HG02610 (cell line): Measurements from ENCODE around the gene EPN1.
A peak's percentile ranks its signal among the peaks of the same experiment; 100 is the strongest.

ENCODE experiments used
- ATAC-seq: cut with Tn5 transposase; IDR thresholded peaks from one replicate; pipeline ENCODE4 v1.9.1; 2021; ENCODE audit warnings: mild to moderate bottlenecking, moderate library complexity; ENCODE audit not compliant: unreplicated experiment

Gene EPN1

DNA sequence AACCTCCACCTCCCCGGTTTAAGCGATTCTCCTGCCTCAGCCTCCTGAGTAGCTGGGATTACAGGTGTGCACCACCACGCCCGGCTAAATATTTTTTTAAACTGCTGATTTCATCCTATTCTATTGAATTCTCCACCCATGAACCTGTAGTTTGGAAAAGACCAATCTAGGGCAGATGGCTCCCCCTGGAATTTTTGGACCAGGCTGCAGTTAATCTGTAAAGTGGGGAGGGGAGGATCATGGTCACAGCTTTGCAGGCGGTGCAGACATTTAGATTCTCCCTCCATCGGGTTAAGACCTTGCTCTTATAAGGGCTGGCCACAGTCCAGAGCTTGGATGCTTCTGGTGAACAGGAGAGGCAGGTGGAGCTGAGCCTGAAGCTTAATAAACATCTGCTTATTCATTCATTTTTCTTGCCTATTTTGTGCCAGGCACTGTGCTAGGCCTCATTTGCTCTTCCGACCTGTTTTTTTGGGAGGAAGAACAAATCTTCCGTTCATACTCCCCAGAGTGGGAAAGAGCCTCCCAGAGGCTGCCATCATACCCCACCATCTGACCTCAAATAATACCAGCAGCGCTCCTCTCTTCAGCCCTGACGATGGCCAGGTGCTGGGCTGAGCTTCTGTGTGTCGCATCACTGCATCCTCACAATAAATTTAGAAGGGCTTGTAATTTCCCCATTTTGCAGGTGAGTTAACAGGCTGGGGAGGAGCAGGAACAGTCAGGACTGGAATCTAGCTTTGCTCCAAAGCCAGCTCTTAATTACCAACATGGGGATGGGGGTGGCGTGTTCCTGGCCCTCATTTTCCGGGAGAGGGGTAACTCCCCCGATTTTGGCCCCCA lies 27.9 kb upstream of the EPN1 start:
- ATAC-seq: no peak

DNA sequence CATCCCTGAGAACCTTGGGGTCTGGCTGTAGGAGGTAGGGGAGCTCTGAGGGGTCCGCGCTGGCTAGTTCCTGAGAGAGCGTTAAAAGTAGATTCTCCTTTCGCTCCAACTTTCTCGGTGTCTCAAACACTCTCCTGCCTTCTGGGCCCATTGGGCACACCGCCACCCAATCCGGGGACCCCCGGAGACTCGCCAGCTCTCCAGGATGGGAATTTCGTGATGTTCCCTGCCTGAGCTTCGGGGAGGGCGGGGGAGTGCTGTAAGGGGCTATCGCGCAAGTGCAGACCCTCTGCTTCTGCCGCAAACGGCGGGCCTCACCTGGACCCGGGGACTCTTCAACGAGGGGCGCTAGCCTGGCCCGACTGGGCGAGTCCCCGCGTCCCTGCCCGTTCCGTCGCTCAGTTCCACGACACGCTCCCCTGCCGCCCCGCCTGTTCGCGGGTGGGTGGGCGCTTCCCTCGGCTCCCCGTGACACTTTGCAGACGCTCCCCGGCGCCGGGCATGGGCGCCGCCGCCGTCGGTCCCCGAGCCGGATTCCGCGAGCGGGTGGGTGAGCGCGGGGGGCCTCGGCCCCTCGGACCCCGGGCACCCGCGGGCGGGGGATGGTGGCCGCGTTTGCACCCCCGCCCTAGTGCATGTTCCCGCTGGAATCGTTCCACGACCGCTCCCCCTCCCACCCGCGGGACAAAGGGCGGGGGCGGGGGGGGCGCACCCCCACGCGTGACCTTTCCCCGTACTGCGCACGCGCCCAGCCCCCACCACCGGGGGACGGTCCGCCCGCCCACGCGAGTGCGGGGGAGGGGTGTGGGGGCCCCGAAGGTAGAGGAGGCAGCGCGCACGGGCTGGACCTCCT lies 27.1 kb upstream of the EPN1 start, which contains the start of gene CCDC106:
Gene CCDC106, plus strand, starts transcription at position 481 of the 853 bp plus-strand sequence. CDS start 835 bp downstream, outside the sequence.
- no peak for ATAC-seq

DNA sequence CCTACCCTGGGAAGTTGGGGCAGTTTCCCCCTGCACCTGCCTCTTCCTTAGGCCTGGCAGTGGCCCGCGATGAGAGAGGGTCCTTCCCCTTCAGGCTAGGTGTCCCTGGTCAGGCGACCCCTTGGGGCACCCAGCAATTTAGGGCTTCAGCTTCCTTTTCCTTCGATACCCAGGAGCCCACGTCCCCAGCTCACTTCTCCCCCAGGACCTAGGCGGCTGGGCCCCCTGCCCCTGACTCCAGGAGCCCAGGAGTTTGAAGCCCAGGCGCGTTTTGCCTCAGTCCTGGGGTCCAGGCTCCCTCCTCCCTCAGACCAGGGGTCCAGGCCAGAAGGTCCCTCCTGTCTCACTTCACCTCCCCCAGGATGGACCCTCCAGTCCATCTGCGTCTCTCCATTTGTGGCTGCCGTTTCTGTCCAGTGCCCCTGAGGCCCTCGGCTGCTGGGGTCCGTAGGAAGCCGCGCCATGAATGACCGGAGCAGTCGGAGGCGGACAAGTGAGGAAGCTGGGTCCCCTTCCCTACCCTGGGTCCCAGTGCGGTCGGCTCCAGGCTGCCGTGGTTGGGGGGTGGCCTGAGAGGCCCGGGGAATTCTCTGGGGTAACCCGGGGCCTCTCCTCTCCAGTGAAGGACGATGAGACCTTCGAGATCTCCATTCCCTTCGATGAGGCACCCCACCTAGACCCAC lies 26.3 kb upstream of the EPN1 start:
- no peak for ATAC-seq

DNA sequence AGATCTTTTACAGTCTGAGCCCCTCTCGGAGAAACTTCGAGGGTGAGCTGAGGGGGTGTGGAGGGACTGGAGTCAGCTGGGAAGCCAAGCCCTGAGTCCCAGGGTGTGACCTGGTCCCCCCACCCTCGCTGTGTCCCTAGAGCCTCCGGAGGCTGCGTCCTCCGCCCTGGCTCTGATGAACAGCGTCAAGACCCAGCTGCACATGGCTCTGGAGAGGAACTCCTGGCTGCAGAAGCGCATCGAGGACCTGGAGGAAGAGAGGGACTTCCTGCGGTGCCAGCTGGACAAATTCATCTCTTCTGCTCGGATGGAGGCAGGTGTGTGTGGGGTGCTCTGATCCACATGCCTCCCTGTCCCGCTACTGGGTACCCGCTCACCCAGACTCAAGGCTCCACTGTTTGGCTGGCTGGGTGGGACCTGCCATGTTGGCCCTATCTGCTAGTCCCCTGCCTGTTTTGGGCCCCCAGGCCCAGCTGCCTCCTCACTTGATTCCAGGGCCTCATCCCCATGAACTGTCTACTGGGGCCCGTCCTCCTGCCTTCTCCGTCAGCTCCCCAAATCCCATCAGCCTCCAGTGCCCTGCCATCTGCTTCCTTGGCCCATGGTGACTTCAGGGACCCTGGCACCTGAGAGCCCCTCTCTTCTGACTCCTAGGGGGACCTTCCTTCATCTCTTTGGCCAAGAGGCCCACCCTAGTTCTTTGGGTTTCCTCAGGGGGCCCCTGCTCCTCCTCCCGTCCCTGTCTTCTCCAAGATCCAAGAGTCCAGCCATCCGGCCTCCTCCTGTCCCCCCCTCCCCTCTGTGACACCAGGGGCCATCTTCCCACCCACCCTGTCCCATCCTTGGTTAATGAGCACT lies 25.5 kb upstream of the EPN1 start:
- no peak for ATAC-seq

DNA sequence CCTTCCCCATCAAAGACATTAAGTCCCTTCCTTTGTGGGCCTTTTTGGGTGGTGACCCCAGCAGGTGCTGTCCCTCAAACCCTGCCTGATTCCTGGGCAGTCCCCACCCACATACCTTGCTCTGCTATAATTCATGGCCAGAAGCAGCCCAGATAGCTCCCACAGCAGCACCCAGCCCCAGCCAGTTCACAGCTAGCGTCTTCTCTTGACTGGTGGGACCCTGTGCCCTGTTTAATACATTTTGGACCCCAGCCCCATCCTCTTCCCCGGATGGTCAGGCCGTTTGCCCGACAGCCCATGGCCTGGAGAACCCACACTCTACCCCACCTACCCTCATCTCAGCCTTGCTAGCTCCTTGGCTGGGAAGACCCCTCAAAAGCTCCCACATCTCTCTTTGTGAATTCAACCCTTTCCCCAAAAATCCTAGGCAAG lies 24.9 kb upstream of the EPN1 start:
- ATAC-seq: no peak

DNA sequence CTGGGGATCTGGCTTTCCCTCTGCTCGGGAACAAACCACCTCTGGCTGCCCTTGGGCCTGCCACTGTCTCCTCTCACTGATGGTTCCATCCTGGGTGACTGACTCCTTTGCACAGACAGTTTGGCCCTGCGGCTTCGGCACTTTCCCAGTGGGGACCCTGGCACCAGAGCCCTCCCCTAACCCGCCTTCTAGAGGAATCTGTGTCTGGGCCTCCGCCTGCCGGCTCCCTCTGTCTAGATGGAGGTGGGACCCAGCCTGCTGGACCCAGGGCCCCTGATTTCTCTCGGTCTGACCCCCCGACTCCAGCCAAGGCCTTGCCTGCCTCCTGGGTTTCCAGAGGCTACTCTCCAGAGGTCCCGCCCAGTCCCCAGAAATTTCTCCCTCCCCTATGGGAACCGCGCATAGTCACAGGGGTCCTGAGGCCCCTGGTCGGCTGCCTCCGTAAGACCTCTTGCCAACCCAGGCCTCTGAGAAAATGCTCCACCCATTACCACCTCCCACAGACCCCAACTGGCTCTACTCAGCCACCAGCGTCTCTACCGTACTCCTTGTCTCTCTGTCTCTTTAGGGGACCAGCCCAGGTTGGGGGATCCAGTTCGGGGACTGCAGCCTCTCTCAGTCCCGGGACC lies 24.3 kb upstream of the EPN1 start:
- no peak for ATAC-seq

DNA sequence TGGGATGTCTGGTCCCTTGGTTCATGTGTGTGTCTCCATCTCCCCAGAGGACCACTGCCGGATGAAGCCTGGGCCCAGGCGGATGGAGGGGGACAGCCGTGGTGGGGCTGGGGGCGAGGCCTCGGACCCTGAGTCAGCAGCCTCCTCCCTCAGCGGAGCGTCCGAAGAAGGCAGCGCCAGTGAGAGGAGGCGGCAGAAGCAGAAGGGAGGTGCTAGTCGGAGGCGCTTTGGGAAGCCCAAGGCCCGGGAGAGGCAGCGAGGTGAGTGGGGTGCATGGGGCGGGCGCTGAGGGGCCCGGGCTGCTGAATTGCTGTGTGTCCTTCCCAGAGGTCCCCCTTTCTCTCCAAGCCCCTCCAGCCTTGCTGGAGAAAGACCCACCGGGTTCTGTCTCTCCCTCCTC lies 23.8 kb upstream of the EPN1 start:
- ATAC-seq: no peak

DNA sequence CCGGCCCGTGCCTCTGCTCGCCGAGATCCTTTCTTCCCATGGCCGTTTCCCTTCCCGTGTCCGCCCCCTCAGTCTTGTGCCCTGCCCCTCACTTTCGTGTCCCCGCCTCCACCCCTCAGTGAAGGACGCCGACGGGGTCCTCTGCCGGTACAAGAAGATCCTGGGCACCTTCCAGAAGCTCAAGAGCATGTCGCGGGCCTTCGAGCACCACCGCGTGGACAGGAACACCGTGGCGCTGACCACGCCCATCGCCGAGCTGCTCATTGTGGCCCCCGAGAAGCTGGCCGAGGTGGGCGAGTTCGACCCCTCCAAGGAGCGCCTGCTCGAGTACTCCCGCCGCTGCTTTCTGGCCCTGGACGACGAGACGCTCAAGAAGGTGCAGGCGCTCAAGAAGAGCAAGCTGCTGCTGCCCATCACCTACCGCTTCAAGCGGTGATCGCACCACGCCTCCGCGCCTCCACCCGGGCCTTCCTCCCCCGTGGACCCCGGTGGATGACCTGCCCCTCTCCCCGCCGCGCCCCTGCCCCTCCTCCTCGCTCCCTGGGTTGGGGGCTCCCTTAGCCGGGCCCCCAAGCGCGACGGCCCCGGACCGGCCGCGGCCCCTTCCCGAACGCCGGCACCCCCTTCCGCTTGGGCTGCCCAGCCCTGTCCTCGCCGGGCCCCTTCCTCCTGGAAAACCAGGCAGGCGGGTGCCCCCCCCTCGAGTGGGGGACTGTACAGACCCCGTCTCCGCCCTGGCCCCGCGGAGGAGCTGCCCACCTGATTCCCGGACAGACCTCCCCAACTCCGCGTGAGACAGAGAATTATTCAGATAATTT lies 22.5 kb upstream of the EPN1 start:
- no peak for ATAC-seq

DNA sequence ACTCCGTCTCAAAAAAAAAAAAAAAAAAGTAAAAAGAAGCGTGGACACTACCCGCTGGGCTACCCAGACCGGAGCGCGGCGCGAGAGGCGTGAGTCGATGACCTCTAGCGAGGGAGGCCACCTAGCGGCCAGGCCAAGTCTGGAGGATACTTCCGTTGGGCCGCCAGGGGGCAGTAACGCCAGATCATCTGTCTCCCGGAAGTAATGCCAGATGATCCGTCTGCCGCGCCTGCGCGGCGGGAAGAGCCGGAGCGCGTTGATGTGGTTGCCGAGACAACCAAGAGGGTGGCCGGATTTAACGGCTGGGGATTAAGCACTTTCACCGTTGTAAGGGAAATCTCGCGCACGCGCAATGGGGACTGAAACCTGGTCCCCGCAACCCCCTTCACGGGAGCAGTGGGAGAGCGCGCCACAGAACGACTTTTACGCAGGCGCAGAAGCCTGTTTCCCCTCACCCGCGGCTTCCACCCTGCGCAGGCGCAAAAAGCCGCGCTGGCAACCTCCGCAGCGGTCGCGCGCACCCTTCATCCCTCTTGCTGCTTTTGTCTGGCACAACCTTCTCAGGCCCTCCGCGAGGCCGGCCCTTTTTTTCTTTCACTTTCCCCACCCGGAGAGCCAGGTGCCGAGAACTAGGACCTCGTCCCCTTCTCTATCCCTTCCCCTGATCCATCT lies 21.2 kb upstream of the EPN1 start:
- peak; percentile 36 for ATAC-seq

DNA sequence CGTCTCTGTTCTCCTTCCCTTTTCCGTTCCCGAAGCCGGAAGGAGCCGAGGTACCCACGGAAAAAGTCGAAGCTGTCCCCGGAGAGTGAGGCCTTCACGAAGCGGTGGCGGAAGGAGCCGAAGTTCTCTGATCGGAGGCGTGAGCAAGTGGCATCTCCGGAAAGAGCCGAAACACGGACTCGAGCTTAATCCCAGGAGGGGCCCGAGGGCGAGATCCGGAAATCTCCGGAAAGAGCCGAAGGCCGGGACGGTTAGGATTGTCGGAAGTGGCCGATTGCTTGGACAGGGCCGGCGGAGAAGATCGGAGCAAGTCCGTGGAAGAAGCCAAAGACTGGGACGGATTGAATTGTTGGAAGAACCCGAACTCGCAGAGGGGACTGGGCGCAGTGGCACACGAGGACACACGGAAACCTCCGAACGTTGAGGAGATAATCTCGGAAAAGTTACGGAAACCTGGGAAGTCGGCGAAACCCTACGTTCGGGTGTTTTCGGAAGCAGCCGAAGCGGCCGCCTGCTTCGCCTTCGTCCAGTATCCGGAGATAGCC lies 20.6 kb upstream of the EPN1 start:
- peak; percentile 50 for ATAC-seq

DNA sequence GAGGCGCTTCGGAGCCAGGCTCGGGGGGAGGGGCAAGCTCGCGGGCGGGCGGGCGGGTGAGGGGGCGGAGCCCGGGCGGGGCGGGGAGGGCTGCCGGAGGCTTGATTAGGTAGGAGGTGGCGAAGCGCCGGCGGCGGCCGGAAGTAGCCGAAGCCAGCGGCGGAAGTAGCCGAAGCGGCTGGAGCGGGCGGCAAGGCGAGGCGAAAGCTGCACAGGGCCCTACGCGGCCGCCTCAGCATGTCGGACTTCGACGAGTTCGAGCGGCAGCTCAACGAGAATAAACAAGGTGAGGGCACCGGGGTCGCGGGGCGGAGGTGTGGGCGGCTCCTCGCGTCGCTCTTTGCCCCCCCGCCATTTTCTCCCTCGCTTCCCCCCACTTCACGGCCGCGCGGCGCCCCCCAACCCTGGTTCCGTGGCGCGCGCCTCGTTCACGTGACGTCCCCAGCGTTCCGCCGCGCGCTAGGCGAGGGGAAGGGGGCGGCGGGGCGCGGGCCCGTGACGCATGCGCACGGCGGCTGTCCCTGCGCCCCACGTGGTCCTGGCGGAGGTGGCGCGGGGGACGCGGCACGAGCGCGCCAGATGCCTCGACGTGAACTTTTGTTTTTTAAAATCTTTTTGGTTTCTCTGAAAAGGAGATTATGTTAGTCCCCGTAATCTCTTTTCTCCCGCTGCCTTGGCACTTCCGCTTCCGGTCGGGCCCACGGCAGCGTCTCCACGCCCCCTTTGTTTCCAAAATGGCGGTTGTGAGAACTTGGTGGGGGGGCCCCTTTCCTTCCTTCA lies 20.0 kb upstream of the EPN1 start, which contains the start of gene U2AF2:
Gene U2AF2, plus strand, starts transcription at position 168 of the 780 bp plus-strand sequence. Its CDS starts 70 bp downstream, at position 238.
- peak; percentile 34 for ATAC-seq

DNA sequence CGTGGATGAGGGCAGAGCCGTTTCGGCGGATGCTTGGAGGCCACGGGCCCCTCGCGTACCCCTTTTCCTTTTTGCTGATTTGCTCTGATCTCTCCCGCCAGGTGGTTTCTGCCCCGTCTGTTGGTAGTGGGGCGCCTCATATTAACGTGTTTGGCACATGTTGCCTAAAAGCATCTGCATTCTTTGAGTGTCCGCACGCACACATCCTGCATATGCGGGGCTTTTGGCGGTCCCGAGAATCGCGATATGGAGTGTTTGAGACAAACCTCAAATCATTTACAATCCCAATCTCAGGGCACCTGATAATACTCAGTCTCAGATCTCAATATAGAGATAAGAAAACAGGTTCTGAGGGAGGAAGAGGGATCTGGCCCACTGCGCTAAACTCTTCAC lies 19.4 kb upstream of the EPN1 start:
- no peak for ATAC-seq

DNA sequence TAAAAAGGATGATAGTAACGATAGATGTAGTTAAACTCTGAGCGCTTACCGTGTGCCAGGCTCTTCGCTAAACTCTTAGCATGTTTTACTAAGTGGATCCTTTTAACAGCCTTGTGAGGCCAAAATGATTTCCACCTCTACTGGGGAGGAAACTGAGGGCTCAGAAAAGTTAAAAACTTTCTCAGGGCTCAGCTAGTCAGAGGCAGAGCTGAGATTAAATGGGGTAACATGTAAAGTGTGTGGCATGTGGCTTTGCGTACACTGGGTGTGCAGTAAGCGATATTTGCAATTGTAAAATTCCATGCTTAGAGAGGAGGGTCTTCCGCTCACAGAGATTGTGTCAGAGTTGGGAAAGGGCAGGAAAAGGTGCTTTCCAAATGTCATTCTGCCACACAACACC lies 18.5 kb upstream of the EPN1 start:
- no peak for ATAC-seq

DNA sequence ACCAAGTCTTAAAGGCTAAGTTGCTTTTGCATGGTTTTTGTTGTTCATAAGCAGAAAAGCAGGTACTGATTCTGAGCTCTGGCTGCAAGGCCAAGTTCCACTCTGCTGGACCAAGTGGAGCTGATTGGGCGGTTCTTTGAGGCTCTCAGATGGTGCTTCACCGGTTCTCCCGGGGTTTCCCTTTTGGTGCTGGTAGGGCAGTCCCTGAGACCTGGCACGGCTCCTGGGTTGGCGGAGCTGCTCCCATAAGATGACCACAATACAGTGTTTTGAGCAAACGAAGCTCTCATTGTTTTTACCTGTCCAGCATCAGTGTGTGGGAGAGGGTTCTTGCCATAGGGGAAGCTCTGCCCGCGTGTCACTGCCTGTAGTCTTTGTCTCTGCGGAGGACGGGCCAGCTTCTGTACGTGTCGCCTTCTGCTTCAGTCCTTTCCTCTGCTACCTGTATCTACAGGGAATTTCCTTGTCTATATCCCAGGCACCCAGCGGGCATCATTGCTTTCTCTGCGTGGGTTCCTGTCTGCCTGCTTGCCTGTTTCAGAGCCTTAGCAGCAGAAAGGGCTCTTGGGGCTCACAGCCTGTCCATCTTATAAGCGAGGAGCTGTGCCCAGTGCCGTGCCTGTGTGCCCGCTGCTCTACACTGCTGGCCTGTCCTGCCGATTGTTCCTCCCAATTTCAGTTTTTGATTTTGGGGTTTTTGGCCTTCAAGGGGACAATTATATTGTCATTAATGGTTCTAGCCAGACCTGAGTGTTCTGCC lies 17.9 kb upstream of the EPN1 start:
- ATAC-seq: no peak

DNA sequence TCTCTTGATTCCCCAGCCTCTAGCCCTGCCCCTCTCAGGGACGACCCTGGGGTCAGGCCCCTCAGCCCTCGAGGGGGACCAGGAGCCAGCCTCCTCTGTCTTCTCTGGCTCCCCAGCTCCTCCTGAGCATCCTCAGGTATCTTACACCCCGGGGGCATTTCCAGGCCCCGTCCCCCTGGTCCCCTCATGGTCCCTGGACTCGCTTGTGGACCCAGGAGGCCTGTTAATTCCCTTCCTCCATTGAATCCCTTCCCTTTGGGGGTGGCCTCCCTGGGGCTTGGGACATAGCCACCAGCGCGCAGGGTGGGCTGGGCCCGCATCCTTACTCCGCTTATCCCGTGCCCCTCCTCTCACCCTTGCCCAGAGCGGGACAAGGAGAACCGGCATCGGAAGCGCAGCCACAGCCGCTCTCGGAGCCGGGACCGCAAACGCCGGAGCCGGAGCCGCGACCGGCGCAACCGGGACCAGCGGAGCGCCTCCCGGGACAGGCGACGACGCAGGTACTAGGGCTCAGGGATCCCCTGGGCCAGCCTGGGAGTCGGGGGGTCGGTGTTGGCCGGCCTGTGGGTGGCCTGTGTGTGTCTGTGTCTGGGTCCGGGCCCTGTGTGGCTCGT lies 16.1 kb upstream of the EPN1 start:
- ATAC-seq: no peak

DNA sequence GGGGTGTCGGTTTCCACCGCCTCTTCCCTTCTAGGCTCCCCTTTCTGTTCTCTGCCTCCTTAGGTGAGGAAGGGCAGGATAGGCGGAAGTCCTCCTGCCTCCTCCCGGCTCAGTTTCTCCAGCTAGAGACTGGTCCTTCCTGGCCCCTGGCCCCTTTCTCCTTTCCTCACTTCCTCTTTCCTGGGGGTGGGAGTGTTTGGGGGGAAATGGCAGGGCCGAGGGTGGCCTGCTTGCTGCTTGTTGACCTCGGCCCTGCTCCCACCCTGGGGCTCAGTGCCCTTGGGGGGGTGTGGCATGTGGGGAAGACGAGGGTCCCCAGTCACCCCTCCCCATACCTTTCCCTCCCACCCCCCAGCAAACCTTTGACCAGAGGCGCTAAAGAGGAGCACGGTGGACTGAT lies 15.2 kb upstream of the EPN1 start:
- ATAC-seq: no peak
